Measurements from ENCODE around the gene TCF4.

GRCh38 chr18:55557211-55557610 is 30.8 kb downstream of the TCF4 start:
- TF ChIP-seq, protein P1, sequence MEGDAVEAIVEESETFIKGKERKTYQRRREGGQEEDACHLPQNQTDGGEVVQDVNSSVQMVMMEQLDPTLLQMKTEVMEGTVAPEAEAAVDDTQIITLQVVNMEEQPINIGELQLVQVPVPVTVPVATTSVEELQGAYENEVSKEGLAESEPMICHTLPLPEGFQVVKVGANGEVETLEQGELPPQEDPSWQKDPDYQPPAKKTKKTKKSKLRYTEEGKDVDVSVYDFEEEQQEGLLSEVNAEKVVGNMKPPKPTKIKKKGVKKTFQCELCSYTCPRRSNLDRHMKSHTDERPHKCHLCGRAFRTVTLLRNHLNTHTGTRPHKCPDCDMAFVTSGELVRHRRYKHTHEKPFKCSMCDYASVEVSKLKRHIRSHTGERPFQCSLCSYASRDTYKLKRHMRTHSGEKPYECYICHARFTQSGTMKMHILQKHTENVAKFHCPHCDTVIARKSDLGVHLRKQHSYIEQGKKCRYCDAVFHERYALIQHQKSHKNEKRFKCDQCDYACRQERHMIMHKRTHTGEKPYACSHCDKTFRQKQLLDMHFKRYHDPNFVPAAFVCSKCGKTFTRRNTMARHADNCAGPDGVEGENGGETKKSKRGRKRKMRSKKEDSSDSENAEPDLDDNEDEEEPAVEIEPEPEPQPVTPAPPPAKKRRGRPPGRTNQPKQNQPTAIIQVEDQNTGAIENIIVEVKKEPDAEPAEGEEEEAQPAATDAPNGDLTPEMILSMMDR (IDR thresholded peaks at IDR 0.05) = no peak
- no peak for TF ChIP-seq POLR2A (IDR thresholded peaks at IDR 0.05)
